Measurements from ENCODE around the gene GGCX. TPM values are rescaled to one million over a fixed set of nuclear protein-coding genes. Genes with fewer than 3 reads are reported as not detected.

The GGCX gene
- total and polyA plus RNA-seq, 2 of the 13 experiments (the other 11 are each of a cell fraction or from before 2014, with no cell fraction given): 72.5 to 103 TPM

- no peak for TF ChIP-seq AKNA (CRISPR knock-in tag; IDR thresholded peaks at IDR 0.05; ENCODE audit: borderline replicate concordance)
- TF ChIP-seq ZNF44 (CRISPR knock-in tag; IDR thresholded peaks at IDR 0.05): 0 out of 2 replicates have a peak, but pooled peaks have one; percentile 4
- peak; percentile 51; the same call in 1 of the 2 replicates for TF ChIP-seq ZNF331 (CRISPR knock-in tag; IDR thresholded peaks at IDR 0.05)
- TF ChIP-seq KAT7 (CRISPR knock-in tag; IDR thresholded peaks at IDR 0.05; ENCODE audit: borderline replicate concordance): peak; percentile 75; the same call in 1 of the 2 replicates
- TF ChIP-seq ZNF547 (CRISPR knock-in tag; IDR thresholded peaks at IDR 0.05): 0 out of 2 replicates have a peak, but pooled peaks have one; percentile 20
- TF ChIP-seq MAZ (IDR thresholded peaks at IDR 0.05; ENCODE audit: borderline replicate concordance, low read depth, low read length): no peak
- peak; percentile 39; the same call in 1 of the 2 replicates for TF ChIP-seq MAZ (CRISPR knock-in tag; IDR thresholded peaks at IDR 0.05; ENCODE audit: low read depth)
- TF ChIP-seq CEBPG (CRISPR knock-in tag; IDR thresholded peaks at IDR 0.05): peak; percentile 52; the same call in 1 of the 2 replicates
- TF ChIP-seq FOXJ3 (CRISPR knock-in tag; IDR thresholded peaks at IDR 0.05; ENCODE audit: borderline replicate concordance): no peak
- peak; percentile 62 for TF ChIP-seq MIER2 (CRISPR knock-in tag; IDR thresholded peaks at IDR 0.05)
- peak; percentile 78; the same call in 1 of the 2 replicates for TF ChIP-seq HMGXB3 (CRISPR knock-in tag; IDR thresholded peaks at IDR 0.05; ENCODE audit: borderline replicate concordance)
- TF ChIP-seq SAP130 (CRISPR knock-in tag; IDR thresholded peaks at IDR 0.05; ENCODE audit: low read depth): peak; percentile 51
- no peak for TF ChIP-seq ZFP36L2 (CRISPR knock-in tag; IDR thresholded peaks at IDR 0.05)
- 0 out of 2 replicates have a peak, but pooled peaks have one; percentile 20 for TF ChIP-seq ZFP1 (CRISPR knock-in tag; IDR thresholded peaks at IDR 0.05)
- peak; percentile 54; the same call in 1 of the 2 replicates for TF ChIP-seq PPARG (CRISPR knock-in tag; conservative IDR thresholded peaks at IDR 0.05)
- TF ChIP-seq ZNF567 (CRISPR knock-in tag; IDR thresholded peaks at IDR 0.05; ENCODE audit: borderline replicate concordance): 0 out of 2 replicates have a peak, but pooled peaks have one; percentile 66
- no peak for TF ChIP-seq ZNF274 (CRISPR knock-in tag; IDR thresholded peaks at IDR 0.05)
- no peak for TF ChIP-seq ZNF230 (CRISPR knock-in tag; IDR thresholded peaks at IDR 0.05)
Observed at GRCh38 chr2:85551698-85552678, 9.3 kb downstream of the GGCX start (continued).

Measured in HepG2 (cell line).